Neural progenitor cell (in vitro differentiated cells): ENCODE measurements around the gene SGTB. TPM values are rescaled to one million over a fixed set of nuclear protein-coding genes. Genes with fewer than 3 reads are reported as not detected.

Experiments used
- DNase-seq: peaks from one replicate; pipeline ENCODE4 v3.0.0-alpha.2; 2016; ENCODE audit warnings: low spot score
- H2AFZ ChIP-seq: fragments of 200-600 bp; sonication (generic); replicated peaks from 2 replicates; pipeline ENCODE4 v1.6.1; 2016; ENCODE audit warnings: antibody characterized with exemption
- H3F3A ChIP-seq: fragments of 200-600 bp; sonication (generic); 2 replicates; pipeline ENCODE4 v1.6.1; 2016; ENCODE audit warnings: antibody characterized with exemption, low read depth
- H3K27ac ChIP-seq: fragments of 200-600 bp; sonication (generic); 2 replicates; pipeline ENCODE4 v1.5.1; 2016; ENCODE audit warnings: mild to moderate bottlenecking
- H3K27me3 ChIP-seq: fragments of 200-600 bp; sonication (generic); 2 replicates; pipeline ENCODE4 v1.6.1; 2016; ENCODE audit warnings: mild to moderate bottlenecking, moderate library complexity
- H3K36me3 ChIP-seq: fragments of 200-600 bp; sonication (generic); 2 replicates; pipeline ENCODE4 v1.5.1; 2016
- H3K4me1 ChIP-seq: fragments of 200-600 bp; sonication (generic); 2 replicates; pipeline ENCODE4 v1.6.1; 2016; ENCODE audit warnings: mixed run types
- H3K4me2 ChIP-seq: fragments of 200-600 bp; sonication (generic); 2 replicates; pipeline ENCODE4 v1.6.1; 2016
- H3K4me3 ChIP-seq: fragments of 200-600 bp; sonication (generic); 2 replicates; pipeline ENCODE4 v1.5.1; 2016
- H3K79me2 ChIP-seq: fragments of 200-600 bp; sonication (generic); 2 replicates; pipeline ENCODE4 v1.6.1; 2016; ENCODE audit warnings: low read depth
- H3K9ac ChIP-seq: fragments of 200-600 bp; sonication (generic); 2 replicates; pipeline ENCODE4 v1.6.1; 2016
- H3K9me3 ChIP-seq: fragments of 200-600 bp; sonication (generic); 2 replicates; pipeline ENCODE4 v1.5.1; 2016; ENCODE audit warnings: low read depth
- H4K20me1 ChIP-seq: fragments of 200-600 bp; sonication (generic); 2 replicates; pipeline ENCODE4 v1.6.1; 2016; ENCODE audit warnings: low read depth
- H3K27ac Mint-ChIP-seq: 3 replicates; pipeline ENCODE4 v1.8.0; 2021; ENCODE audit warnings: mixed read lengths
- H3K27me3 Mint-ChIP-seq: 2 replicates; pipeline ENCODE4 v1.8.0; 2022; ENCODE audit warnings: low read depth, mild to moderate bottlenecking, inconsistent platforms, moderate library complexity, mixed read lengths; ENCODE audit not compliant: insufficient read depth
- H3K36me3 Mint-ChIP-seq: 3 replicates; pipeline ENCODE4 v1.8.0; 2021; ENCODE audit warnings: mixed read lengths
- H3K4me1 Mint-ChIP-seq: 3 replicates; pipeline ENCODE4 v1.8.0; 2021; ENCODE audit warnings: mixed read lengths
- H3K4me3 Mint-ChIP-seq: 3 replicates; pipeline ENCODE4 v1.8.0; 2021; ENCODE audit warnings: mild to moderate bottlenecking, moderate library complexity, mixed read lengths
- H3K9me3 Mint-ChIP-seq: 3 replicates; pipeline ENCODE4 v1.8.0; 2020; ENCODE audit warnings: mixed read lengths
- CTCF ChIP-seq: fragments of 200-600 bp; sonication (generic); IDR thresholded peaks from 2 replicates; pipeline ENCODE4 v1.5.1; 2017; ENCODE audit warnings: antibody characterized with exemption, mild to moderate bottlenecking
- EZH2 ChIP-seq: fragments of 200-600 bp; sonication (generic); IDR thresholded peaks from 2 replicates; pipeline ENCODE4 v1.6.1; 2017; ENCODE audit warnings: antibody characterized with exemption, mild to moderate bottlenecking, moderate library complexity
- EZH2phosphoT487 ChIP-seq: fragments of 200-600 bp; sonication (generic); IDR thresholded peaks from 2 replicates; pipeline ENCODE4 v1.6.1; 2017; ENCODE audit warnings: antibody characterized with exemption
- total RNA-seq: library from RNA; depleted of rRNA; stranded (reverse); fragments of >200 nt; gene quantifications from 2 replicates; pipeline ENCODE4 v1.2.3, GENCODE V29; 2015; ENCODE audit warnings: low replicate concordance

Gene SGTB
- total RNA-seq, 1 donor from 2014 or later = 6.8 TPM

- no peaks in the 10 kb centered on the region for H3F3A ChIP-seq
- H3K9ac ChIP-seq = no peak overlapping the region
- H3K27ac ChIP-seq = no peak overlapping the region
- Mint-ChIP-seq H3K4me3 (no peak overlapping the region), H3K36me3 (peaks cover 18% of the 10 kb centered on the region), H3K9me3 (peaks cover 2% of the 10 kb centered on the region), H3K27ac (no peak overlapping the region), H3K27me3 (no peaks in the 10 kb centered on the region), H3K4me1 (no peaks in the 10 kb centered on the region)
- no peak overlapping the region for H2AFZ ChIP-seq
- H3K4me2 ChIP-seq = no peak overlapping the region
- H3K4me3 ChIP-seq = no peak overlapping the region
- peaks cover 7% of the 10 kb centered on the region for H3K4me1 ChIP-seq
- no peak for TF ChIP-seq CTCF
- no peak for TF ChIP-seq EZH2phosphoT487
- no peak for TF ChIP-seq EZH2
- no peaks in the 10 kb centered on the region for H4K20me1 ChIP-seq
- no peaks in the 10 kb centered on the region for H3K79me2 ChIP-seq
- H3K27me3 ChIP-seq = no peaks in the 10 kb centered on the region
- H3K36me3 ChIP-seq = no peaks in the 10 kb centered on the region
- no peaks in the 10 kb centered on the region for H3K9me3 ChIP-seq
- DNase-seq = no peak
Measured at GRCh38 chr5:65768723-65769346, 46.9 kb upstream of the SGTB start.

GRCh38 chr5:65767565-65767964, 45.7 kb upstream of the SGTB start:
- no peaks in the 10 kb centered on the region for H3K27me3 ChIP-seq
- H3F3A ChIP-seq = no peaks in the 10 kb centered on the region
- H3K36me3 Mint-ChIP-seq = peaks cover 20% of the 10 kb centered on the region
- H4K20me1 ChIP-seq = no peaks in the 10 kb centered on the region
- no peaks in the 10 kb centered on the region for H3K9me3 ChIP-seq
- H3K79me2 ChIP-seq = no peaks in the 10 kb centered on the region
- no peaks in the 10 kb centered on the region for H3K27me3 Mint-ChIP-seq
- peaks cover 2% of the 10 kb centered on the region for H3K9me3 Mint-ChIP-seq
- H3K4me1 Mint-ChIP-seq = no peaks in the 10 kb centered on the region
- H3K27ac ChIP-seq = no peak overlapping the region
- H3K4me1 ChIP-seq = peaks cover 7% of the 10 kb centered on the region
- no peak for DNase-seq
- H3K27ac Mint-ChIP-seq = no peak overlapping the region
- no peak overlapping the region for H3K4me3 Mint-ChIP-seq
- H2AFZ ChIP-seq = no peak overlapping the region
- H3K4me2 ChIP-seq = no peak overlapping the region
- H3K4me3 ChIP-seq = no peak overlapping the region
- TF ChIP-seq EZH2 (no peak), EZH2phosphoT487 (no peak), CTCF (no peak)
- peaks cover 7% of the 10 kb centered on the region for H3K36me3 ChIP-seq
- no peak overlapping the region for H3K9ac ChIP-seq

GRCh38 chr5:65766781-65767180, 44.9 kb upstream of the SGTB start:
- Mint-ChIP-seq H3K27ac (peak overlapping the region; percentile 11), H3K36me3 (peaks cover 20% of the 10 kb centered on the region)
- DNase-seq = no peak

More at GRCh38 chr5:65766781-65767180, 44.9 kb upstream of the SGTB start:
- no peak overlapping the region for H2AFZ ChIP-seq
- no peaks in the 10 kb centered on the region for H3F3A ChIP-seq
- H3K79me2 ChIP-seq = no peaks in the 10 kb centered on the region
- no peak overlapping the region for H3K4me2 ChIP-seq
- Mint-ChIP-seq H3K4me1 (no peaks in the 10 kb centered on the region), H3K9me3 (peaks cover 2% of the 10 kb centered on the region), H3K27me3 (no peaks in the 10 kb centered on the region), H3K4me3 (no peak overlapping the region)
- no peaks in the 10 kb centered on the region for H3K27me3 ChIP-seq
- no peaks in the 10 kb centered on the region for H4K20me1 ChIP-seq
- TF ChIP-seq EZH2 (no peak), EZH2phosphoT487 (no peak), CTCF (no peak)
- peaks cover 7% of the 10 kb centered on the region for H3K36me3 ChIP-seq
- H3K9ac ChIP-seq = no peak overlapping the region
- H3K4me1 ChIP-seq = peaks cover 7% of the 10 kb centered on the region
- H3K4me3 ChIP-seq = no peak overlapping the region
- H3K27ac ChIP-seq = no peak overlapping the region
- no peaks in the 10 kb centered on the region for H3K9me3 ChIP-seq
